Suprapubic skin (tissue), 3 donors: ENCODE results near the gene C3orf49.

Source experiments
- POLR2A ChIP-seq, 2 donors: fragments of 450-650 bp; IDR thresholded peaks; one replicate each; pipeline ENCODE4 v1.6.1; 2017; ENCODE audit warnings: antibody characterized with exemption in 2 of 2, mild to moderate bottlenecking in 2 of 2, moderate library complexity in 2 of 2
- TF ChIP-seq, protein P1 (sequence below), 2 donors: fragments of 200-600 bp in 1 of 2; fragments of 450-650 bp in 1 of 2; sonication (generic) in 1 of 2; IDR thresholded peaks; one replicate each; pipeline ENCODE4 v1.5.1; 2016 to 2019; ENCODE audit warnings: antibody characterized with exemption in 2 of 2, mild to moderate bottlenecking in 1 of 2, moderate library complexity in 1 of 2

DNA sequence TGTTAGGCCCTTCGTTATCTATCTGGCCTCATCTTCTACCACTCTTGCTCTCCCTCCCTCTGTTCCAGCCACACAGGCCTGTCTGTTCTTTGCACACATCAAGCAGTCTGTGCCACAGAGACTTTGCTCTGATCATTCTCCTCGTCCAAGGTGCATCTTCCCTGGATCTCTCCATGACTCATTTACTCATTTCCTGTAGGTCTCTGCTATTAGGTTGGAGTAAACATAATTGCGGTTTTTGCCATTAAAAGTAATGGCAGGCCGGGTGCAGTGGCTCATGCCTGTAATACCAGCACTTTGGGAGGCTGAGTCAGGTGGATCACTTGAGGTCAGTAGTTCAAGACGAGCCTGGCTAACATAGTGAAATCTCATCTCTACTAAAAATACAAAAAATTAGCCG lies 9.5 kb upstream of the C3orf49 start:
- no peak for TF ChIP-seq POLR2A (IDR thresholded peaks at IDR 0.05)
- TF ChIP-seq, protein P1, sequence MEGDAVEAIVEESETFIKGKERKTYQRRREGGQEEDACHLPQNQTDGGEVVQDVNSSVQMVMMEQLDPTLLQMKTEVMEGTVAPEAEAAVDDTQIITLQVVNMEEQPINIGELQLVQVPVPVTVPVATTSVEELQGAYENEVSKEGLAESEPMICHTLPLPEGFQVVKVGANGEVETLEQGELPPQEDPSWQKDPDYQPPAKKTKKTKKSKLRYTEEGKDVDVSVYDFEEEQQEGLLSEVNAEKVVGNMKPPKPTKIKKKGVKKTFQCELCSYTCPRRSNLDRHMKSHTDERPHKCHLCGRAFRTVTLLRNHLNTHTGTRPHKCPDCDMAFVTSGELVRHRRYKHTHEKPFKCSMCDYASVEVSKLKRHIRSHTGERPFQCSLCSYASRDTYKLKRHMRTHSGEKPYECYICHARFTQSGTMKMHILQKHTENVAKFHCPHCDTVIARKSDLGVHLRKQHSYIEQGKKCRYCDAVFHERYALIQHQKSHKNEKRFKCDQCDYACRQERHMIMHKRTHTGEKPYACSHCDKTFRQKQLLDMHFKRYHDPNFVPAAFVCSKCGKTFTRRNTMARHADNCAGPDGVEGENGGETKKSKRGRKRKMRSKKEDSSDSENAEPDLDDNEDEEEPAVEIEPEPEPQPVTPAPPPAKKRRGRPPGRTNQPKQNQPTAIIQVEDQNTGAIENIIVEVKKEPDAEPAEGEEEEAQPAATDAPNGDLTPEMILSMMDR (IDR thresholded peaks at IDR 0.05), result no peak
